Inferior parietal cortex (tissue), 1 donor: ENCODE data around the gene MPPED2.

ENCODE experiments used
- DNase-seq: peaks from one replicate; pipeline ENCODE4 v3.0.0-alpha.2; 2016; ENCODE audit errors: extremely low spot score

Gene MPPED2

GRCh38 chr11:30364837-30365482, 221.2 kb downstream of the MPPED2 start:
- DNase-seq = no peak

GRCh38 chr11:30364139-30364836, 221.9 kb downstream of the MPPED2 start:
- DNase-seq = no peak

- DNase-seq = no peak
Observed at GRCh38 chr11:30360741-30361140, 225.4 kb downstream of the MPPED2 start.
